Peyer's patch (tissue), 4 donors: ENCODE data around the gene MEX3A. TPM values are rescaled to one million over a fixed set of nuclear protein-coding genes. Genes with fewer than 3 reads are reported as not detected.
"Not testable (repeated sequence)": the region's sequence is repeated elsewhere in the genome, so short reads cannot be mapped to it uniquely, and the experiment has no call there.

Experiments
- DNase-seq, 3 donors: peaks; one replicate each; pipeline ENCODE4 v3.0.0-alpha.2; 2017 to 2019
- H3K27ac ChIP-seq, 4 donors: fragments of 200-600 bp; sonication (generic); one replicate each; pipeline ENCODE4 v1.5.1; 2016 to 2019
- H3K27me3 ChIP-seq, 2 donors: fragments of 200-600 bp; sonication (generic); one replicate each; pipeline ENCODE4 v1.5.1; 2019
- H3K36me3 ChIP-seq, 3 donors: fragments of 200-600 bp; sonication (generic); one replicate each; pipeline ENCODE4 v1.5.1; 2016 to 2019
- H3K4me1 ChIP-seq, 4 donors: fragments of 200-600 bp; sonication (generic); one replicate each; pipeline ENCODE4 v1.5.1; 2016 to 2019
- H3K4me3 ChIP-seq, 4 donors: fragments of 200-600 bp; sonication (generic); 1 replicate in 3 of 4; 2 replicates in 1 of 4; pipeline ENCODE4 v1.5.1; 2016 to 2019; ENCODE audit warnings: mild to moderate bottlenecking in 1 of 4
- H3K9me3 ChIP-seq, 4 donors: fragments of 200-600 bp; sonication (generic); one replicate each; pipeline ENCODE4 v1.5.1; 2016 to 2019; ENCODE audit warnings: mild to moderate bottlenecking in 1 of 4
- POLR2A ChIP-seq, 2 donors: fragments of 450-650 bp; IDR thresholded peaks; one replicate each; pipeline ENCODE4 v1.5.1; 2017; ENCODE audit warnings: antibody characterized with exemption in 2 of 2, mild to moderate bottlenecking in 2 of 2, moderate library complexity in 2 of 2
- total RNA-seq, 4 donors: library from RNA; depleted of rRNA; stranded (reverse); fragments of >200 nt; gene quantifications; one replicate each; pipeline ENCODE4 v1.1.0, GENCODE V29; 2016
- TF ChIP-seq, protein P1 (sequence below), 6 experiments: fragments of 450-650 bp in 4 of 6; fragments of 200-600 bp in 2 of 6; sonication (generic) in 1 of 6; IDR thresholded peaks; one replicate each; pipeline ENCODE4 v1.5.1; 2017 to 2019; ENCODE audit warnings: antibody characterized with exemption in 6 of 6, mild to moderate bottlenecking in 3 of 6, moderate library complexity in 1 of 6

MEX3A gene
- total RNA-seq, 4 donors from 2014 or later = 0.80 to 2.1 TPM; not detected in 2

- Histone ChIP-seq H3K4me3 (peak overlapping the region in 1 of 4 donors; percentile 74), H3K27me3 (no peaks in the 10 kb centered on the region), H3K4me1 (peaks cover 6 to 79% (median 25%) of the 10 kb centered on the region in 4 donors), H3K27ac (peak overlapping the region; percentile 16 to 97 (median 51)), H3K9me3 (no peaks in the 10 kb centered on the region), H3K36me3 (no peaks in the 10 kb centered on the region)
- no peak for DNase-seq
- no peak for TF ChIP-seq POLR2A (IDR thresholded peaks at IDR 0.05)
- TF ChIP-seq, protein P1, sequence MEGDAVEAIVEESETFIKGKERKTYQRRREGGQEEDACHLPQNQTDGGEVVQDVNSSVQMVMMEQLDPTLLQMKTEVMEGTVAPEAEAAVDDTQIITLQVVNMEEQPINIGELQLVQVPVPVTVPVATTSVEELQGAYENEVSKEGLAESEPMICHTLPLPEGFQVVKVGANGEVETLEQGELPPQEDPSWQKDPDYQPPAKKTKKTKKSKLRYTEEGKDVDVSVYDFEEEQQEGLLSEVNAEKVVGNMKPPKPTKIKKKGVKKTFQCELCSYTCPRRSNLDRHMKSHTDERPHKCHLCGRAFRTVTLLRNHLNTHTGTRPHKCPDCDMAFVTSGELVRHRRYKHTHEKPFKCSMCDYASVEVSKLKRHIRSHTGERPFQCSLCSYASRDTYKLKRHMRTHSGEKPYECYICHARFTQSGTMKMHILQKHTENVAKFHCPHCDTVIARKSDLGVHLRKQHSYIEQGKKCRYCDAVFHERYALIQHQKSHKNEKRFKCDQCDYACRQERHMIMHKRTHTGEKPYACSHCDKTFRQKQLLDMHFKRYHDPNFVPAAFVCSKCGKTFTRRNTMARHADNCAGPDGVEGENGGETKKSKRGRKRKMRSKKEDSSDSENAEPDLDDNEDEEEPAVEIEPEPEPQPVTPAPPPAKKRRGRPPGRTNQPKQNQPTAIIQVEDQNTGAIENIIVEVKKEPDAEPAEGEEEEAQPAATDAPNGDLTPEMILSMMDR (IDR thresholded peaks at IDR 0.05) = no peak
Observed at GRCh38 chr1:156120318-156120717, 38.1 kb upstream of the MEX3A start.

GRCh38 chr1:156119503-156120209 is 37.4 kb upstream of the MEX3A start:
- peak in 2 of 3 donors; percentile 75 to 77 for DNase-seq
- Histone ChIP-seq H3K4me1 (peaks cover 13 to 73% (median 21%) of the 10 kb centered on the region in 4 donors), H3K27me3 (no peaks in the 10 kb centered on the region), H3K4me3 (peak overlapping the region in 1 of 4 donors; percentile 74), H3K9me3 (no peaks in the 10 kb centered on the region), H3K36me3 (no peaks in the 10 kb centered on the region), H3K27ac (peak overlapping the region; percentile 26 to 97 (median 80))
- TF ChIP-seq POLR2A (IDR thresholded peaks at IDR 0.05) = no peak
- TF ChIP-seq, protein P1 (IDR thresholded peaks at IDR 0.05) = peak in 2 of 6 experiments; percentile 1 to 6

DNA sequence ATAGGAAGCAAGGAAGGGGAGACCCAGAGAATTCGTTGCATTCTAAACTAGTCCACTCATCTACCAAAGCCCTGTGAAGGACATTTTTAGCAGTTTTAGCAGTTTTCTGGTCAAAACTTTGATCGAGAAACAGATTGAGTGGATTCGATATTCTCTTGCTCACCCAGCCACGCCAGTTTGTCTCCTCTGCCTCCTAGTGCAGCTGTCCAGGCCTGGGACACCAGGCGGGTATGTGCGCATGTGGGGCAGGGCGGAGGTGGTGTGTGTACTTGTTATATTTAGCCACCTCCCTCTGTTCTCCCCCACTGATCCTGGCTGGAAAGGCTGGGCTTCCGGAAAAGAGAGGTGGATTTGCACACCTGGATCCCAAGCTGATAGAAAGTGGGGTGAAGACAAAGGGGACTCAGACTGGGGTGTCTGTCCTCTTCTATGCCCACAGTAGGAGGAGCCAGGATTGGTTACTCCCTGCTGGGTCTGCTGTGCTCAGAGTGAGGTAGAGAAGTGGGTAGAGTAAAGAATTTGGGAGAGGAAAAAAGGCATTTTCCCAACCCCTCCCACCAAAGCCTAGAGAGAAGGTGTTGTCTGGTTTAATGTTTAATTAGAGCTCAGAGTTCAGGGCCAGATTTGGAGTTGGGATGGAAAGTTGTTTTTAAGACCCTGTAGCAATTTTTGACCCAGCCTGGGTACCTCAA is 36.1 kb upstream of the MEX3A start:
- Histone ChIP-seq H3K4me3 (peak overlapping the region in 2 of 4 donors; percentile 74 to 98), H3K36me3 (no peaks in the 10 kb centered on the region), H3K27ac (peak overlapping the region; percentile 55 to 97 (median 86)), H3K27me3 (no peaks in the 10 kb centered on the region), H3K4me1 (peaks cover 12 to 70% (median 15%) of the 10 kb centered on the region in 4 donors), H3K9me3 (no peaks in the 10 kb centered on the region)
- peak; percentile 62 to 79 for TF ChIP-seq POLR2A (IDR thresholded peaks at IDR 0.05)
- TF ChIP-seq, protein P1 (IDR thresholded peaks at IDR 0.05) = no peak
- peak in 2 of 3 donors; percentile 79 to 85 for DNase-seq

DNA sequence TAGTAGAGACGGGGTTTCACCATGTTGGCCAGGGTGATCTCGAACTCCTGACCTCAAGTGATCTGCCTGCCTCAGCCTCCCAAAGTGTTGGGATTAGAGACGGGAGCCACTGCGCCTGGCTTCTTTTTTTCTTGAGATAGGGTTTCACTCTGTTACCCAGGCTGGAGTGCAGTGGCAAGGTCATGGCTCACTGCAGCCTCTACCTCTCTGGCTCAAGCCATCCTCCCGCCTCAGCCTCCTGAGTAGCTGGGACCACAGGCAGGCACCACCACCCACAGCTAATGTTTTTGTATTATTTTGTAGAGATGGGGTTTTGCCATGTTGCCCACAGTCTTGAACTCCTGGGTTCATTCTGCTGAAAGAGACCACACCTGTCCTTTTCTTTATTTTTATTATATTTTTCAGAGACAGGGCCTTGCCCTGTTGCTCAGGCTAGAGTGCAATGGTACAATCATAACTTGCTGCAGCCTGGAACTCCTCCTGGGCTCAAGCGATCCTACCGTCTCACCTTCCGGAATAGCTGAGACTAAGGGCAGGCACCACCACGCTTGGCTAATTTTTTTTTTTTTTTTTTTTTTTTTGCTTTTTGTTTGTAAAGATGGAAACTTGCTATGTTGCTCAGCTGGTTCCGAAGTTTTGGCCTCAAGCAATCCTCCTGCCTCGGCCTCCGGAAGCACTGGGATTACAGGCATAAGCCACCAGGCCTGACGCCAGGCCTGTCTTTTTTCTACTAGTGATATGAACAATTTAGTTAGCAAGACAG is 35.3 kb upstream of the MEX3A start:
- TF ChIP-seq, protein P1 (IDR thresholded peaks at IDR 0.05) = no peak
- TF ChIP-seq POLR2A (IDR thresholded peaks at IDR 0.05) = no peak
- Histone ChIP-seq H3K4me3 (peak overlapping the region in 3 of 4 donors; percentile 3 to 98 (median 74)), H3K36me3 (no peaks in the 10 kb centered on the region), H3K4me1 (peaks cover 12 to 65% (median 15%) of the 10 kb centered on the region in 4 donors), H3K27me3 (no peaks in the 10 kb centered on the region), H3K9me3 (no peaks in the 10 kb centered on the region), H3K27ac (peak overlapping the region; percentile 55 to 97 (median 86))
- peak in 1 of 3 donors; percentile 49 for DNase-seq

- H3K4me3 ChIP-seq = peak overlapping the region; percentile 71 to 98 (median 72)
- peak overlapping the region; percentile 46 to 97 (median 90) for H3K27ac ChIP-seq
- H3K36me3 ChIP-seq, DNase-seq, H3K27me3 ChIP-seq, H3K9me3 ChIP-seq: not testable (repeated sequence)
- peaks cover 12 to 56% (median 15%) of the 10 kb centered on the region in 4 donors for H3K4me1 ChIP-seq
Observed at GRCh38 chr1:156116731-156117130, 34.5 kb upstream of the MEX3A start.
